Hematopoietic multipotent progenitor cell treated with erythropoietin and hydrocortisone succinate and interleukin-3 and kit ligand, for 4 days (in vitro differentiated cells): ENCODE data around the gene TFF3.
A peak's percentile ranks its signal among the peaks of the same experiment; 100 is the strongest.

Experiments used
- DNase-seq: peaks from one replicate; pipeline ENCODE4 v3.0.0-alpha.2; 2015

Gene TFF3

GRCh38 chr21:42319851-42320572 is 4.8 kb upstream of the TFF3 start:
- DNase-seq: no peak

- DNase-seq: peak; percentile 63
Measured at GRCh38 chr21:42319376-42319775, 4.2 kb upstream of the TFF3 start.

GRCh38 chr21:42317826-42318746 is 2.9 kb upstream of the TFF3 start:
- DNase-seq: no peak

GRCh38 chr21:42317341-42317741 is 2.1 kb upstream of the TFF3 start:
- no peak for DNase-seq

GRCh38 chr21:42316891-42317290 is 1.7 kb upstream of the TFF3 start:
- no peak for DNase-seq

GRCh38 chr21:42314616-42315295 is 453 bp downstream of the TFF3 start:
- no peak for DNase-seq

- DNase-seq: no peak
Measured at GRCh38 chr21:42313501-42313969, 1.7 kb downstream of the TFF3 start.

- DNase-seq: no peak
Measured at GRCh38 chr21:42312626-42313104, 2.5 kb downstream of the TFF3 start.

- DNase-seq: no peak
Measured at GRCh38 chr21:42311816-42312625, 3.2 kb downstream of the TFF3 start.

GRCh38 chr21:42311160-42311559 is 4.0 kb downstream of the TFF3 start:
- no peak for DNase-seq

GRCh38 chr21:42310411-42311001 is 4.7 kb downstream of the TFF3 start:
- DNase-seq: no peak

- peak; percentile 74 for DNase-seq
Measured at GRCh38 chr21:42309753-42310213, 5.4 kb downstream of the TFF3 start.

GRCh38 chr21:42308914-42309752 is 6.1 kb downstream of the TFF3 start:
- DNase-seq: no peak

- peak; percentile 47 for DNase-seq
Measured at GRCh38 chr21:42308161-42308913, 6.9 kb downstream of the TFF3 start.

- DNase-seq: no peak
Measured at GRCh38 chr21:42307106-42307505, 8.1 kb downstream of the TFF3 start.

- DNase-seq: peak; percentile 63
Measured at GRCh38 chr21:42306366-42307035, 8.7 kb downstream of the TFF3 start.

GRCh38 chr21:42305707-42306147 is 9.5 kb downstream of the TFF3 start:
- DNase-seq: no peak

GRCh38 chr21:42304556-42305454 is 10.4 kb downstream of the TFF3 start:
- DNase-seq: no peak
